Stimulated activated CD8-positive, alpha-beta memory T cell treated with anti-CD3 and anti-CD28 coated beads, Interleukin-4, amount 100 ng/mL, for 48 hours (primary cell): ENCODE measurements around the gene ANKRD44.
"Not testable (repeated sequence)": the region's sequence is repeated elsewhere in the genome, so short reads cannot be mapped to it uniquely, and the experiment has no call there.

Experiments used
- DNase-seq: peaks from one replicate; pipeline ENCODE4 v3.0.0-alpha.2; 2020

The ANKRD44 gene

DNA sequence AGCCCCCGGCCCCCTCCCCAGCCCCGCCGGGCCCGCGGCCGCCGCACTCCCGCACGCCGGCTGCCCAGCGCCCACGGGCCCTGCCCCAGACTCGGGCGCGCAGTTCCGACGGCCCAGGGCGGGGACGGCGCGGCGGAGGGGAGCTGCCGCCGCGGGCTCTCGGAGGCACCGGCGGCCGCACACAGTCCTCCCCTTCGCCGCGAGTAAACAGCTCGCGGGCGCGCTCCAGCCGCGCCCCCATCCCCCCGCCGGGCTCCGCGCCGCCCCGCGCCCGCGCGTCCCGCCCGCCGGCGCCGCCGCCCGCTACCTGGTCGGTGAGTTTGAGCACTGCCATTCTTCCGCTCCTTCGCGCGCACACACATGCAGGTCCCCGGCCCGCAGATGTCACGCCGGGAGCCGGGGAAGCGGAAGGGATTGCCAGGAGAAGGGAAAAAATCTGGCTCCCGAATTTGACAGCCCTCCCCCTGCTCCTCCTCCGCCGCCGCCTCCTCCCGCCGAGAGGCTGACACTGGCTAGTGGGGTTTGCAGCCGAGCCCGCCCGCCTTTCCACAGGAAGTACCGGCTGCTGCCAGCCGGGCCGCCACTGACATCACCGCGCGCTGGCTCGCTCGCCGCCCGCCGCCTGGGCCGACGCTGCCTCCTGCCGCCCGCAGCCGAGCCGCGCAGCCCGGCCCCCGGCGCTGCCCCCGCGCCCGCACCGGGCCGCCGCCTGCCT lies at the start of gene ANKRD44:
Gene ANKRD44 (minus strand): TSS at position 510 of the 715 bp plus-strand sequence. CDS start 176 bp downstream, at position 334.
- peak; percentile 89 for DNase-seq

DNA sequence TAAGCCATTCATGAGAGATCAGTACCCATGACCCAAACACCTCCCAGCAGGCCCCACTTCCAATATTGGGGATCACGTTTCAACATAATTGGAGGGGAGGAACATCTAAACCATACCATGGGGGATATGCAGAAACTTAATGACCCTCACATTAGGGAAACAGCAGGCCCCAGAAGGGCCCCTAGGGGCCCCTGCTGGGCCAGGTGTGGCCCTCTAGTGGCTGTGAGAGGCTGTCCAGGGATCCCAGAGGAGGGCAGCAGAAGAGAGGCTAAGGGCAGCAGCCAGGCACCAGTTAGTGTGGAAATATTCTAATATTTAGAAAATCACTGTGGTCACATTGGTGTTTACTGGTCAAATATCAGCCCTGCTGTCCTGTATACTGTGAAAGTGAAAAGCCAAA lies 49.3 kb upstream of the ANKRD44 start:
- no peak for DNase-seq

DNA sequence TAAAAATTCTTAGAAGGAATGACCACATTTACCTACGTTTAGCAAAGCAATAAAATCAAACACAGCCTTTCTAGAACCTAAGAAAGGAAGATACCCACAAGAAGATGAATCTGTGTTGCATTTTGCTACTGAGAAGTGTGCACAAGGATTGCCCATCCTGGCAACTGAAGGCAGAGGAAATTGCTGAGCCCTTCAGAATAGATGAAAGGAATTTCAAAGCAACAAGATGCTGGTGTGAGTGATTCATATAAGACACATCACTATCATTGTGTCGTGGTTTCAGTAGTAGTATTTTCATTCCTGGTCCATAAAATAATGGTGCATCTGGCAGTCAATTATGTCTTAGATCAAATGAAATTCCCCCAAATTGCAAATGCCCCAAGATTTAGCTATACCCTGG lies 48.4 kb upstream of the ANKRD44 start:
- DNase-seq: no peak

DNA sequence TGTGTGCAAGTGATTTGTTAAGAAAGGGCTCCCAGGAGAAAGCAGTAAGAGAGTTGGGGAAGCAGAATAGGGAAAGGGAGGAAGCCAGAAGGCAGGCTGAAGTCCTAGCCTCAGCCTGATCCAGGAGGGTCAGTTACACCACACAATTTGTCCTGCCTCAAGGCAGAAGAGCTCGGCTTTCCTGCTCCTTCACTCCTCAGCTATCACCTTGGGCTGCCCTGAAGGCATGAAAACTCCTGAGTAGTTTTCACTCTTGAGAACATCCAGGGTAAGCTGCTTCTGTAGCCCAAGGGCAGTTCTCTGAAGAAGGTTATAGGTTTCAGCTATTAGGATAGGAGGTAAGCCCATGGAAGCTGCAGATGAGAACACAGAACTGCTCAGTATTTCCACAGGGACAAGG lies 47.4 kb upstream of the ANKRD44 start:
- DNase-seq: no peak

DNA sequence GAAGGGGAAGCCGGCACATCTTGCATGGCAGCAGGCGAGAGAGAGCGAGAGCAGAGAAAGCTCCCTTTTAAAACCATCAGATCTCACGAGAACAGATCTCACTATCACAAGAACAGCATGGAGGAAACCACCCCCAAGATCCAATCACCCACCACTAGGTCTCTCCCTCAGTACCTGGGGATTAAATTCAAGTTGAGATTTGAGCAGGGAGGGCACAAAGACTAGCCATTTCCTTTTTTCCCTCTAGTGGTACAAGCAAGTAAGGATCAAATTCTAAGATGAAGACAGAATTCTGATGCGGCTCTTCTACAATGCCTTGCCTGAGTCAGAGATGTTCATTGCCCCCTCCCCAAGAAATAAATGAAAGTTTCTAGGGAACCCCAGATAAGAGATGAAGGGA lies 45.6 kb upstream of the ANKRD44 start:
- no peak for DNase-seq

DNA sequence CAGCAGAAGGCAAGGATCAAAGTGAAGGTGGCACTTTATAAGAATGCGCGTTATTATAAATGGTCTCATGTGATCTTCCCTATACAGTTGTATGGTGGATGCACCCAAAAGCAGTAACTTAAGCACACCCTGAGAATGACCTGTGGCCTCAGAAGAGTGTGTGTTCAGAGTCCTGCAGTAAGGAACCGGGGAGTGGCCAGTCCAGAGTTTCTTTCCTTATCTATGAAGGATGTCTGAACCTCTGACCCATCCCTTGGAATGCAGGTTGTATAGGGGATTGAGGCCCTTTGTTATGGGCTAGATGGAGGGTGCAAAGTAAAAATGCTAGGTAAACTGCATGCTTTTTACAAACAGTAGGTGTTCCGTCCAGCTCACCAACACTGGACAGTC lies 43.6 kb upstream of the ANKRD44 start:
- no peak for DNase-seq

DNA sequence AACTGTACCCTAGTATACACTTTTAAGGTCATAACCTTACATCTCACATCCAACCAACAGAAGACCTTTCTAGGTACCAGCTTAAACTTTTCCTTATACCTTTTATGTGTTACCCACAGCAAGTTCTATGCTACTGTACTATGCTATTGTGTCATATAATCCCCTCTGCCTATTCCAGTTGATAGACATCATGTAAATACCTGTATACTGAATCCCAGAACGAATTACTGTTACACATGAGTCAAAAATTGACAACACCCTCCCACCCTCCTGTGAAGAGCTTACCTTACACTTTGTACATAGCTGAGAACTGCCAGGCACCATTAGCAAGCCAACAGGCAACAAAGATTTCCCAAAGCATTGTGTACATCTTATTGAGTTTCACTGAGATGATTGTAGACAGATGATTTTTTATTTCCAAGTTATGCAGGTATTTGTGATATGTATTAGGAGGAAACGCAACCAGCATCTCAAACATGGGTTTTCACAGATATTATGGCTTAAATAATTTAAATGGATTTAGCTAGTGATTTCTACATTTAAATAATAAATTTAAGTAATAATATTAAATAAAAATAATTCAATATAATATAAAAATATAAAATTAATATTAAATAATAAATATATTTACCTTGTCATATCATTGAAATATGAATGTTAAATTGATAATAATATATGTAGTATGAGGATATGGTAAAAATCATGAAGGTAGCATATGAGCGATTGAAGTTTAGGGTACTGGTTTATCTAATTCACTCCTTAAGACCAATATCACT lies 43.0 kb upstream of the ANKRD44 start:
- DNase-seq: no peak

DNA sequence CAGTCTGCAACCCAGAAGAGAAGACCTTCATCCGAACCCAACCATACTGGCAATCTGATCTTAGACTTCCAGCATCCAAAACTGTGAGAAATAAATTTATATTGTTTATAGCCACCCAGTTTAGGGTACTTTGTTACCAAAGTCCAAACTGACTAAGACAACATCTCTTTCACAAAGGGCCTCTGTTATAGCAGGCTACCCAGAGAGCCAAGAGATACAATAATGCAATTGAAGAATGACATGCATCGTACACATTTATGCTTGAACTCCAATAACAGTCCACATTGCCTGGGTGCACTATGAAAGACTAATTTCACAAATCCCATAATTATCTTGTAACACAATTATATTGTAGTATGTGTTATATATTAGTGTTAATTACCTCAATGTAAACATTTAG lies 39.1 kb upstream of the ANKRD44 start:
- no peak for DNase-seq

DNA sequence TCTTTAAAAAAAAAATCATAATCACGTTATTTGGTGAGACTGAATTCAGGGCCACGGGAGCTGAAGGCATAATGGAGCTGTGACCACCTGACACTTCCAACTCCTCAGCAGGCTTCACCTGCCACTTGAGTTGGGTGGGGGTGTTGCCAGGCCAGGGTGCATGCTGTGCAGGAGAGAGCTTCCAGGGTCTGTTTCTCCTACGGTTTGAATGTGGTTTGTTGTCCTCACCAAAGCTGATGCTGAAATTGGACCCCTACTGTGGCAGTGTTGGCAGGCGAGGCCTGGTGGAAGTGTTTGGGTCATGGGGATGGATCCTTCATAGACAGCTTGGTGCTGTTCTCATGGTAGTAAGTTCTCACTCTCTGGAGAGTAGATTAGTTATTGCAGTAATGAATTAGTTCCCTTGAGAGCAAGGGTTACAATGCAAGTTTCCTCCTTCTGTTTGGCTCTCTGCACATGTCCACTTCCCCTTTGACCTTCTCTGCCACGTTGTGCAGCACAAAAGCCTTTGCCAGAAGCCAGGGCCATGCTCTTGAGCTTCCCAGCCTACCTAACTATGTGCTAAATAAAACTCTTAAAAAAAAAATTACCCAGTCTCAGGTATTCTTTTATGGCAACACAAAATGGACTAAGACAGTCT lies 38.3 kb upstream of the ANKRD44 start:
- DNase-seq: no peak

DNA sequence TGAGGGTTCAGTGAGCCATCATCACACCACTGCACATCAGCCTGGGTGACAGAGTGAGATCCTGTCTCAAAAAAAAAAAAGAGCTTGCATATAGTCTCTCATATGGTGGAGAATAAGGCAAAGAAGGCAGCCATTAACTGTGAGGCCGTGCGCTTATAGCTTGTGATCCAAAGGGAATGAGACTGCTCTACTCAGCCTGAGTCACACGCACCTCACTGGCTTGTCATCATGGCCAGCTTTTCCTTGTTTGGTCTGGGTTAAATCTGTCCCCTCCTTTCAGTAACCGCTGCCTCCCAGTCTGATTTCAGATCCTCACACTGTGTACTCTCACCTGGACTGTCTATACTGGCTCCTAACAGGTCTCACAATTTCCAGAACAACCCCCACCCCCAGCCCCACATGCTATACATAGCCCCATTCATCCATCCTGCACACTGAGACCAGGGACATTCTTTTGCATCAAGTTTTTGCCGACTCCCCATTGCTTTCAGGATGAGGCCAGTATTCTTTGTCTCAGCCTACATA lies 35.3 kb upstream of the ANKRD44 start:
- no peak for DNase-seq

DNA sequence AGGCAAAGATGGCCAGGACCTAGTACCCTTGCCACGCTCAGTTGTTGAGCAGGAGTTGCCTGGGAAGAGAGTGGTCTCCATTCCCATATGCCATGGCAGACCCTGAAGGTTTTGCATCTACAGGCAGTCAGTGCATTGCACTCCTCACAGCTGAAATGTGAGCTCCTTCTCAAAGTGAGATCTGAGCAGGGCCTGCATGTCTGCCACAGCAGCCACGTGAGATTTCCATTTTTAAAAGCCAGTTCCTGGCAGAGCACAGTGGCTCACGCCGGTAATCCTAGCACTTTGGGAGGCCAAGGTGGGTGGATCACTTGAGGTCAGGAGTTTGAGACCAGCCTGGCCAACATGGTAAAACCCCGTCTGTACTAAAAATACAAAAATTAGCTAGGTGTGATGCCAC lies 33.4 kb upstream of the ANKRD44 start:
- DNase-seq: not testable (repeated sequence)

DNA sequence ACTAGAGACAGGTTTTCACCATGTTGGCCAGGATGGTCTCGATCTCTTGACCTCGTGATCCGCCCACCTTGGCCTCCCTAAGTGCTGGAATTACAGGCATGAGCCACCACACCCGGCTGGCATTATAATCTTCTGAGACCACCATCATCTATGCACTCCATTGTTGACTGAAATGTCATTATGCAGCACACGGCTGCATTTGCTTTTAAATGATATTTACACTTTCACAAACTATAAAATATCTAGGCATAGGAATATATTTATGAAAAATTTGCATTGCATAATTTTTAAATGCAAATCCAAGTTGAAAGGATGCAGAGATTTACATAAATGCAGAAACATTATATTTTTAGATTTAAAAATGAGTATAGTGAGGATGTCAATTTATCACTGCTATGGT lies 30.0 kb upstream of the ANKRD44 start:
- DNase-seq: no peak

DNA sequence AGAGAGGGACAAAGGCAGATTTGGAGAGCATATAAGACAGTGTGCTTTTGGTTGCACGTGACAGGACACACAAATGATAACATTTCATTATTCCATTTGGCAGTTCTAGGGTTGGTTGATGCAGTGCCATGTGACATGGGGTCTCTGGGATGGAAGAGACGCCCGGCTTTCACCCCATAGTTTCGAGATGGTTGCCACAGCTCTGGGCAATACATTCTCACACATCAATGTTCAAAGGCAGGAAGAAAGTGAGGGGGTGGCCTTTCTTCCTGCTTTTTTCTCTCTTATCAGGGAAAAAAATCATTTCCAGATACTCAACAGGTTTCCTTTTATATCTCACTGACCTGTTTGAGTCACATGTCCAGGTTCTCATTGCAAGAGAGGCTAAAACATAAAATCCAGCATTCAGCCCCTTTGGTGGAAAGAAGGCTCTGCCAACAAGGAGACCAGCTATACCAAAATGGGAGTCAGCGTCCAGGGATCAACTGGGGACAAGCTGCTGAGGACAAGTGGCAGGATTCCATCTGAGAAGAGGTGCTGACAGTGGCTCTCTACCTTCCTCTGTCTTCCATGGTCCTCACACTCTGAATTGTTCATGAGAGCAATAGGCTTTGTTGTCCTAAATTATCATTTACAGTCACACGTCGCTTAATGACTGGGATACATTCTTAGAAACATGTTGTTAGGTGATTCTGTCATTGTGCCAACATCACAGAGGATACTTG lies 29.1 kb upstream of the ANKRD44 start:
- no peak for DNase-seq

DNA sequence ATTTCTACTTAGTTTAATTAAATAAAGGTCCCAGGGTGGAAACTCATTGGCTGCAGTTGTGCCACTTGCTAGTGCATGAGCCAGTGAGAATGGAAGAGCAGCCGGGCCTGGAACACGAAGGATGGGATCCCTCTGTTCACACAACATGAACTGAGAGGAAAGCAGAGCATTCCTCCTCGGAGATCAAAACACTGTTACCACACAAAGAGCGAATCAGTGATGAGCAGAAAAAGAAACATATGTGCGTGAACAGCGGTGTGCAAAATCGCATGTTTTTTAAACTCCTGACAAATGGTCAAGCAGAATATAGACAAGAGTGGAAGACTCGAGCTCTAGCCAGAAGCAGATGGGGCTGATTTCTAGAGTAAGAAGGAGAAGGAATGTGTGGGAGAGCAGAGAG lies 28.4 kb upstream of the ANKRD44 start:
- DNase-seq: no peak

DNA sequence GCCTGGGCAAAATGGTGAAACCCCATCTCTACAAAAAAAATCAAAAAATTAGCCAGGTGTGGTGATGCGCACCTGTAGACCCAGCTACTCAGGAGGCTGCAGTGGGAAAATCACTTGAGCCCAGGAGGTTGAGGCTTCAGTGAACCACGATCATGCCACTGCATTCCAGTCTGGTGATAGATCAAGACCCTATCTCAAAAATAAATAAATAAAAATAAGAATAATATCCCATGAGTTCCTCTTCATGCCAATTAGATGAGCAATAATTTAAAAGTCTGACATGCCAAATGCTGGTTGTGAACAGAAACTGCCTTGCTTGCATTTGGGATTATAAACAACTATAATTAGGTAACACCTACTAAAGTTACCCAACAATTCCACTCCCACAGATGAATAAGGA lies 22.1 kb upstream of the ANKRD44 start:
- DNase-seq: no peak

DNA sequence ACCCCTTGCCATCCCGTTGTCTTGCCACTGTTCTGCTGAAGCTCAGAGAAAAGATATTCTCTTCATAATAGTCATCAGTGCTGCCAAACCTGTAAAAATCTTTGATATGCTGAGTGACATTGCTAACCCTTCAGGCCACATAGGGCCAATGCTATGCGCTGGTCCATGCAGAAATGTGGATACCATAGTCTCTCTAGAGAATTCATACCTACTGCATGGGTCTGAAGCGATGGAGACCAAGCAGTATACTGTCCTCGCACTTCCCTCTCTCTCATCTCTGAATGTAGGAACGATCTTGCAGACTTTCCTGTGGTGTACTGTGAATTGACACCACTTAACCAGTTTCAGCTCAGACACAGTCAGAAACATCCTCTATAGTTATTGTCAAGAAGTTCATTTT lies 17.9 kb upstream of the ANKRD44 start:
- no peak for DNase-seq

DNA sequence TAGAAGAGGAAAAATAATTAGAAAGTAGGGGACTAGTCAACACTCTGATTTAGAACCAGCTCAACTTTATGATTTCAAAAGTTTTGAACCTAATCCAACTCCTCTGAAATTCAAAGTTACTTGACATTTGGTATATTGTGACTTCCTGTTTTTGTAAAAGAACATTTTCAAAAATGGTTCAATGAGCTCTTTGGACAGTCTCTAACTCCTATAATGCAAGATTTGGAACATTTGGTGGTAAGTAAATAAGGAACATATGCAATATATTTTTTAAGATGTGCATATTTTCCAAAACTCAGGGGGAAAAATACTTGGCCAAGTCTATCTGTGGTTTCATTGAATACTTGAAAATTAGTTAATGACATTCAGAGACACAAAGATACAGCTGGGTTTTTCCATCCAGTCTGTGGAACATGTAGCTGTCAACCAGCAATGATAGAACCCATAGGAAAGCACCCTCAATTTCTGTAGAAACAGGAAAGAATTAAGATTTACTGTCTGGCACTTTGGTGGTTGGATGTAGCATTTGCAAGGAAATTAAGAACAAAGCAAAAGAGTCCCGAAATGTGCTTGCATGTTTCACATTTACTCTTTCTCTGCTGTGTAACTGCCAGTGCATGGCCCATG lies 17.0 kb upstream of the ANKRD44 start:
- no peak for DNase-seq

DNA sequence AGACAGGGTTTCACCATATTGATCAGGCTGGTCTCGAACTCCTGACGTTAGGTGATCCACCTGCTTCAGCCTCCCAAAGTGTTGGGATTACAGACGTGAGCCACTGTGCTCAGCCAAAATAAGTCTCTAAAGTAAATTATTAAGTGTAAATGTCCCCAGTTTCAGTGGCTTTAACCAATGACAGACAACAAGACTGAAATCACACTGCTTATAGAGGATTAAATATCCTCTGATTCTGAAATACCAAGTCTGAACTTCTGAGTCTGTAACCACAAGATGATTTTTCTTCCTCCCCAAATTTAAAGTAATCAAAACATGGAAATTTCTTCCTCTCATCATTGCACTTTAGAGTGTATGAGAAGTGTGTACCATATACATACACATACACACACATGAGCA lies 16.5 kb upstream of the ANKRD44 start:
- DNase-seq: no peak

DNA sequence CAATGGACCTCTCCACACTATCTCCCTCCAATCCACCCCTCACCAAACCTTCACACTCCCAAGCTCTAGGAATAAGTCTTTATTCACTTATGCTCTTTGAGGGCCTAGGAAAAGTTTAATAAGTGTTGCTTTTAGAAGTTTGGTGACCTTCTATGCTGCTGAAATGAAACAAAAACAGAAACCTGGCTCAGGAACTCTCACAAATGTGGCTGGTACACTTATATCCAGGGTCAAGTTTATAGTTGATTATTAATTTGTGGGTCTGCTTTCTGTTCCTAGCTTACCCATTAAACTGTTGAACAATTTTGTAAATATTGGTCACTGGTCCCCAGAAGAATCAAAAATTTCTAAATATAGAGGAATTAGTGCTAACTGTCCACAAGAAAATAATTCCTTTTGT lies 14.2 kb upstream of the ANKRD44 start:
- no peak for DNase-seq

DNA sequence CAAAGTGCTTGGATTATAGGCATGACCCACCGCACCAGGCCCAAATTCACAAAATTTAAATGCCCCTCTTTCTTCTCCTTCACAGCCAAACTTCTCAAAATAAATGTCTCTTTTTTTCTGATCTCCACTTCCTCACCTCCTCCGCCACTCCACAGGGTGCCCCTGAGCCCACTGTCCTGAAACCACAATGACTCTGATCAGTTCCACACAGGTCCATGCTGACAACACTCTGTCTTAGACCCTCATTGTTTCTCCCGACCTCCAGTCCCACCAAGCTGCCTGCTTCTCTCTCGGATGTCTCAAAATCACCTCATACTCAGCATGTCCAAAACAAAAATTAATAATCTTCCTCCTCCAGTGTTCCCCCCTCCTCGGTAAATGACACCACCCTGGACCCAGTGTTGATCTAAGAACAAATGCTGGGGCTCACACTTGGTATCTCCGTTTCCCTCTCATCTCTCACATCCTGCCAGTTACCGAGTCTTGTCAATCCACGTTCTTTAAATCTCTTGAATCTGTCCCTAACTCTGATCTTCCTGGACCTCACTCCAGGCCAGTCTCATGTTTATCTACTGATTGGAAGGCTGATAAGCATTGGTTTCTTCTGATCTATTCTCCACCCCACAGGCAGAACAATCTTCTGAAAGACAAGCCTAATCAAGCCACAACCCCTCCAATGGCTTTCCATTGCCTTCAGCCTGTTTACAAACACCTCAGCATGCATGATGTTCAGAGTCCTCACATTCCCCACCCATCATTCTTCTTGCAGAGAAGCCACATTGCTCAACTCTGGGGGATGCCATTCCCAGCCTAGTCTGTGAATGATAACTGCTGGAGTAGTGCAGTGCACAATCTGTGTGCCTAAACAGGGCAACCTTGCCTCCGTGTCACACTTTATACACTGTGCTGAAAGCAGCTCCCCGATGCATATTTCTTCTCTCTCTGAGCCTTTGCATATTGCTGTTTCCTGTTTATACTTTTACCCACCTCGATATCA lies 12.4 kb upstream of the ANKRD44 start:
- no peak for DNase-seq

DNA sequence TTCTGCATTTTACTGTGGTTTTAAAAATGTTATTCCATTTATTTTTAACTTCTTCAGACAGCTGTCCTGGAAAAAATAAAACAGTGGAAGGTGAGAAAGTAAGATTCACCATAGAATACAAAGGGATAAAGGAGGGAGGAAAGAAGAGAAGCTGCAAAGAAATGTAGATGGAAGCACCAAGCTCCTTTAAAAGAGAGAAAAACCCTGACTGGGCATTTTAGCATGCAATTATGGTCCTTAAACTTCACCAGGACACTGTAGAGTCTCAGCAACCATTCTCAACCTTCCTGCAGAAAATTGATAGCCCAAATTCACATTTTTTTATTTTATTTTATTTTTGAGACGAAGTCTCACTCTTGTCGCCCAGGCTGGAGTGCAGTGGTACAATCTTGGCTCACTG lies 11.6 kb upstream of the ANKRD44 start:
- no peak for DNase-seq
